Measurements from ENCODE around the gene LRRN4CL.
"Not testable (repeated sequence)": the region's sequence is repeated elsewhere in the genome, so short reads cannot be mapped to it uniquely, and the experiment has no call there.

LRRN4CL gene

DNA sequence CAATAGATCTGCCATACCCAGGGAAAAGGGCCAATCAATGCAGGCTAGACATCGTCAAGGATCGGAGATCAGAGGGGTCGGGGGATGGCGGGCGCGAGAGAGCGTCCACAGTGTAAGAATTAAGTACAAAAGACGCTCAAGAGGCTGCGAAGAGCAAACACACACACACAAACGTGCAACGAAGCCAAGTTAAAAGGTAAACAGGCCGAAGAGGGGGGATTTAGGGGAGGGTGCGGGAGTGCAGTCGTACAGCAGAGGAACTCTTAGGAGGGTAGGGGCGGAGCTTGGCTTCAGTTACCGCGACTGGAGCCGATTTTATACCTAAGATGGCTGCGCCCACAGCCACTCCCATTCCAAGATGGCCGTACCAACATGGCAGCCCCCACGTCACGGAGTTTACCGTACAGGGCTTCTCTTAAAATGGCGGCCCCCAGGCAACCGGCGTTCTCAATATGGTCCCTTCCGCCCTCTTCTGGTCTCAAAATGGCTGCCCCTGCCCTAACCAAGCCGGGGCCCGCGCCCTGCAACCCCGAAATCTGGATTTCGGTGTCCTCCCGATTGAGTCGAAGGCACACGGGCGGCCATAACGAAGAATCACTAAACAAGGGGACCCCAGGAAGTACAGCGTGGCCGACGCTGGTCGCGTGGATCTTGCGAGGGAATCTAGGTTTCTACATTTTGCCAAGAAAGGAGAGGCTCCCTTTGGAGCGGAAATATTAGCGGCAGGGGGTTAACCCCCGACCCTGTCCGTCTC, 20.1 kb upstream of the LRRN4CL start:
- DNase-seq = peak; percentile 89 to 97

DNA sequence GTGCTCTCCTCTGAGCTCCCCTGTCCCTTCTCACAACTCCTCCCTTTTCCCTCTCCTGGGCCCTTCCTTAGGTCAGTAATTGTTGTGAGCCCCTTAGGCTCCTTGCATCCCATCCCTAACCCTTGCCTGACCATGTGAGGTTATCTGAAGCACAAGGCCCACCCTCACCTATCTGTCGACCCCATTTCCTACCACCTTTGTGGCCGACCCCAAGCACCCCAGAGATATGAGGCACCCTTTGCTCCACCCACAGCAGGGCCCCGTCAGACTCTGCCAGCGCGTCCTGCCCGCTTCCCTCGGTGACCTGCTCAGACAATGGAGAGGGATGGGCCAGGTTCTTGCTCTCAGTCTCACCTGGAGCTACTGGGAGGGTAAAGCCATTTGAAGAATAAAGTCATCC, 19.5 kb upstream of the LRRN4CL start:
- DNase-seq = no peak

DNA sequence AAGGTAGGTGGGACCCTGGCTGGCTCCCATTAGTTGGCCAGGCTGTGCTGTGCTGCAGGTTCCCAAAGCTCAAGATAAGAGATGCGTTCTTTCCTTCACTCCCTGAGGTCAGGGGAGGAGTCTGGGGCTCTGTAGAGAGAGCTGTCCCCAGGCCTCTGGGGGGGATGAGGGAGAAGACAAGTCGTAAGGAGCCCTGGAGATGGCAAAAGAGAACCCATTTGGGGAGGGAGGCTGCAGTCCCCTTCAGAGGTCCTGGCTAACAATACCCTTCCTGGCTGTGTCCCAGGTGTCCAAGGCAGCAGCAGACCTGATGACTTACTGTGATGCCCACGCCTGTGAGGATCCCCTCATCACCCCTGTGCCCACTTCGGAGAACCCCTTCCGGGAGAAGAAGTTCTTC, 19.1 kb upstream of the LRRN4CL start:
- DNase-seq = no peak

DNA sequence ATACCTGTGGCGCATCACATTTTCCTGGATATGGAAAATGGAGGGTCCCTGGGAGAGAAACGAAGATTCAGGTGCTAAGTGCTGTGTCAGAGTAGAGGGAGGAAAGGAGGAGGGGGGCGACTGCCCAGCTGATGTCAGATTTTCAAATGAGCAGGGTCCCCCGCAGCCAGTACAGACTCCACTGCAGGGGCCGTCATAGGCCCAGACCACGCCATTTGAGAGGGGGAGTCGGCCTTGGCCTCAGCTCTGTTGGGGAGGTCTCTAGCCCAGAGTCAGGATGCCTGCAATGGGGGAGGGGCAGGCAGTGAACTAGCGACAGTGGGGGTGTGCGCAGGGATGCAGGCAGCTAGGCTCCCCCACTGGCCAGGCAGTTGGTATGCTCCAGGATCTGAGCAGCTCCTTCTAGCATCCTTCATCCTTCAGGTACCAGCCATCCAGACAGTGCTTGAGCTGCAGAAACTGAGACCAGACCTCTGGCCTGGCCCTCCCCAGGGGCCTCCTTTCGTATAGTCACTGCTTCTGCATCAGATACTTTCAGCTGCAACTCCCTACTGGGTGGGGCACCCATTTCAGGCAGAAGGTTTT, 18.0 kb upstream of the LRRN4CL start, which contains the start of the genes BSCL2 and GNG3:
Gene BSCL2 (minus strand): TSS at position 148 of the 585 bp plus-strand sequence. CDS start 229 bp downstream, outside the sequence.
Gene GNG3 (plus strand): TSS at position 400 of the 585 bp plus-strand sequence. CDS start 620 bp downstream, outside the sequence.
- DNase-seq = no peak

DNA sequence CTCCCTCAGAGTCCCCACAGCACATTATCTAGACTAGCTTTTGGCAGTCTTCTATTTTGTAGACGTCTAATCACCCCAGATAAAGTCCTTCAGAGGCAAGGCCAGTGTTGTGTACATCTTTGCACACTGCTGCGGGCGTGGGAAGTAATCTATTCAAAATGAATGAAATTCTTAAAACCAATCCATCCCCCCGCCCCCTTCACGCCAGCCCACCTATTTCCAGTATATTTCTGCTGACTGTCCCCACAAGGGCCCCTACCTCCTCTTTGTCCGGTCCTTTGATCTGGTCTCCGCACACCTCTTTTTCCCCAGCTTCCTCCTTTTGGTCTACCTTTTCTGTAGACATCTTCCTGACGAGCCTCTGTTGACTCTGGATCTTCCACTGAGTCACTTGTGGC, 17.5 kb upstream of the LRRN4CL start:
- no peak for DNase-seq

DNA sequence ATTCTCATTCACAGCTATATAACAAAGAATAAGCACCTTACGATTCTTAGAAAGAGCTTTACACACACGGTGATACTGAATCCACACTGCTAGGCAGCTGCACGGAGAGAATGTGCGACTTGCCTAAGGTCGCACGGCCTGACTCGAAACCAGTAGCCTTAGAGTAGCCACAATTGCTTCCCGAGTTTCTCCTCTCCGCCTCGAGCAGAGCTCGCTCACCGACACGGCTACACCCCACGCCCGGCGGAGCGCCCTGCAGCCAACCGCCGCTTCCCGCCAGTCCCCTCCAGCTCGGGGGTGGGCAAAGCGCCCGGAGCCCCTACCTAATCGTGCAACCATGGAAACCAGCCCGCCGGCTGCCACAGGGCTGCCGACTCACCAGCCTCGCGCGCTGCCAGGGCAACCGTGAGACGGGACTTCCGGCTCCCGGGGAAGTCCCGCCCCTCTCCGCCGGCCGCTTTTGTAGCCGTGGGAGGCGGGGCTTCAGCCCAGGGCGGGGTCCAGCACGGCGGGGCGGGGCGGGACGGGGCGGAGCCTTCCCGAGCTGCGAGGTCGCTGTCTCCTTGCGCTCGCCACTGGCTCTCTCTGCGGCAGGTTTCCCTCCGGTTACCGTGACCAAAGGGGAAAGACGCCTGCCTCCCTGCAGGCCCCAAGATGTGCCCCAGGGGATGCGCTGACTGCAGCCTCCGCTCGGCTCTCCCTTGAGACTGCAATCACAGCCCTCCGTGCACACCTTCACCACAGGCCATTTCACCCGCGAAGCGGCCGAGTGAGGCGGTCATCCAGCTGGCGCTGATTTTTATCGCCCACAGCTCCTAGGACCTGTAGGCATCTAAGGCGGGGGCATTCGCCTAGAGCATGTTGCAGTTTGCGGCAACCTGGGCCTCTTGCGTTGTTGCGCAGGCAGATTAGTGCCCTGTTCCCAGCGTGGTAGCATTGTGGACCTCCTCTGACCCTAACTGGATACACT, 16.8 kb upstream of the LRRN4CL start:
- DNase-seq = peak; percentile 79 to 87

DNA sequence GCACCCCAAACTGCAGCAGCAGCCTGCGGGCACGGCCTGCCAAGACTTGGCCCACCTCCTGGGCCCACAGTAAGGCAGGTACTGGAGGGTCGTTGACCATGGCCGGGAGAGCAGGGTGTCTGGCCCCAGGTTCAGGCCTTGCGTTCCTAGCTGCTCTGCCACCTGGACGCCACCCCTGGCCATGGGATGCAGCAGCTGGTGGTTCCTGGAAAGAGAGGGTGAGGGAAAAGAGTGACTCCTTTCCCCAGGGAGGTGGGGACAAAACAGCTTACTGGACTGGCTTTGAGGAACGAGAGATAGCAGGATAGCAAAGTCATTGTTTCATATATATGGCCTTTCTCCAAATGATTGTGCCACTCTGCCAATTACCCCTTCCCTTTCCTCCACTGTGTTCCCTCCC, 16.1 kb upstream of the LRRN4CL start:
- no peak for DNase-seq

DNA sequence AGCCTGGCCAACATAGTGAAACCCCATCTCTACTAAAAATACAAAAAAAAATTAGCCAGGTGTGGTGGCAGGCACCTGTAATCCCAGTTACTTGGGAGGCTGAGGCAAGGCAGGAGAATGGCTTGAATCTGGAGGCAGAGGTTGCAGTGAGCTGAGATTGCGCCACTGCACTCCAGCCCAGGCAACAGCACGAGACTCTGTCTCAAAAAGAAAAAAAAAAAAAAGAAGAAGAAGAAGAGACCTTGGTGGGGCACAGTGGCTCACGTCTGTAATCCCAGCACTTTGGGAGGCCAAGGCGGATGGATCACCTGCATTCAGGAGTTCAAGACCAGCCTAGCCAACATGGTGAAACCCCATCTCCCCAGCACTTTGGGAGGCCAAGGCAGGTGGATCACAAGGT, 14.6 kb upstream of the LRRN4CL start:
- not testable (repeated sequence) for DNase-seq

DNA sequence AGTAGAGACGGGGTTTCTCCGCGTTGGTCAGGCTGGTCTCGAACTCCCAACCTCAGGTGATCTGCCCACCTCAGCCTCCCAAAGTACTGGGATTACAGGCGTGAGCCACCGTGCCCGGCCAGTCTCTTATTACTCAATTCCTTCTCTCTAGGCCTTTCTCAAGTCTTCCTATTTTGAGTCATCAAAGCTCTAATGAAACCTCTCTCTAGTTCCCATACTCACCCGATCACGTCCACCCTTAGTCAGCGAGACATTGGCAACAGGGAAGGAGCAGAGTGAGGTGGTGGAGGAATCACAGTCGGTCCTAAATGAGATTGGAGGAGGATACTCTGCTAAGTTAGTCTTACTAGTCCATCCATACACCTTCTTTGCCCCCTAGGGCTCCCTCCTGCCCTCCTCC, 12.9 kb upstream of the LRRN4CL start:
- DNase-seq = no peak

DNA sequence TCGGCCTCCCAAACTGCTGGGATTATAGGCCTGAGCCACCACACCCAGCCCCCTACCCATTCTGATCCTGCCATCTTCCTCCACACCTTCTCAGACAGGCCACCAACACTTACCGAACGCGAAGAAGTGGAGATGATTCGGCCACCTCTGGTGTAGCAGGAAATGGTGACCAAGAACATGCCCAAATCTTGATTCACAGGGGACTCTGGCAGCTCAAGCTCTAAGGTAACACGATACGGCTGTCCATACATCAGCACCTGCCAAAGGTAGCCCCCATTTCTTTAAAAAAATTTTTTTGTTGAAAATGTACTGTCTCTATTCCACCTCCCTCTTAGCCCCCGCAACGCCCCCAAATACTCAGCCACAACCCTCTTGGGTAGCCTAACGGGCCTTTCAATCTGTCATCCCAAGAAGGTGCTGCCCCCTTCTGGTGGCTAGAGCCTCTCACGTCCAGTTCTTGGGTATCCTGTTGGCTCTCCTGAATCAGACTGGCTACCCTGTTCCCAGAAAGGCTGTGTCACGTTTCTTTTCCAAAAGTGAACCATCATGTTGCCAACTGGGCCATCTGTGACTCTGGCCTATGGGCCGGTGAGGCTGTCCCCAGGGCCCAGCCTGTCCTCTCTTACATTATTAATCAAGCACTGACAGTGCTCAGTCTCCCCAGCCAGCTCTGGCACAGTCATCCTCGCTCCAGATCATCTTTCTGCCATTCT, 5.3 kb upstream of the LRRN4CL start:
- peak in 1 of 2 experiments; percentile 51 for DNase-seq

DNA sequence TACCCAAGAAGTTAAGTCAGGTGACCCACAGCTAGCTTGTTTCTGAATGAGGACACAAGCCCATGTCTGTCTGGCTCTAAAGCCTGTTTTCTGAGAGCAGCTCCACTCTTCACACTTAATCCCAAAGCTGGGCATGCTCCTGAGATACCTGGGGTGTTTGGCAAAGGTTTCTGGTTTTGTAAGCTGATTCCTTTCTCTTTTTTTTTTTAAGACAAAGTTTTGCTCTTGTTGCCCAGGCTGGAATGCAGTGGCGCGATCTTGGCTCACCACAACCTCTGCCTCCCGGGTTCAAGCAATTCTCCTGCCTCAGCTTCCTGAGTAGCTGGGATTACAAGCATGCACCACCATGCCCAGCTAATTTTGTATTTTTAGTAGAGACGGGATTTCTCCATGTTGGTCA, 4.3 kb upstream of the LRRN4CL start:
- DNase-seq = not testable (repeated sequence)

DNA sequence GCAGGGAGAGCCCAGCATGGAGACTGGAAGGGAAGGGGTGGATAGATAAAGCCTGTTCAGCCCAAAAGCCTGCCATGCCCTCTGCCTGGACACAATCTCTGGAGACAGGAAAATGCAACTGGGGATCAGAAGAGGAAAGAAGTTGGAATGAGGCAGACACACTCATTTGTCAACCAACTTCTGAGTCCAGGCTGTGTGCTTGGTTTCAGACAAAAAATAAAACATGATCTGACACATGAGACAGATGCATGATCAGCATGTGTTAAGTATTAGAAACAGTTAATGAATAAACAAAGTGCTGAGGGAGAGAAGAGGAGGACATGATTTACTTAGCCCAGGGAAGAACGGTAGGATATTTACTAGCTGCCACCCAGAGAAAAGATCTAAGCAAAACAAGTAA, 839 bp downstream of the LRRN4CL start:
- no peak for DNase-seq

DNA sequence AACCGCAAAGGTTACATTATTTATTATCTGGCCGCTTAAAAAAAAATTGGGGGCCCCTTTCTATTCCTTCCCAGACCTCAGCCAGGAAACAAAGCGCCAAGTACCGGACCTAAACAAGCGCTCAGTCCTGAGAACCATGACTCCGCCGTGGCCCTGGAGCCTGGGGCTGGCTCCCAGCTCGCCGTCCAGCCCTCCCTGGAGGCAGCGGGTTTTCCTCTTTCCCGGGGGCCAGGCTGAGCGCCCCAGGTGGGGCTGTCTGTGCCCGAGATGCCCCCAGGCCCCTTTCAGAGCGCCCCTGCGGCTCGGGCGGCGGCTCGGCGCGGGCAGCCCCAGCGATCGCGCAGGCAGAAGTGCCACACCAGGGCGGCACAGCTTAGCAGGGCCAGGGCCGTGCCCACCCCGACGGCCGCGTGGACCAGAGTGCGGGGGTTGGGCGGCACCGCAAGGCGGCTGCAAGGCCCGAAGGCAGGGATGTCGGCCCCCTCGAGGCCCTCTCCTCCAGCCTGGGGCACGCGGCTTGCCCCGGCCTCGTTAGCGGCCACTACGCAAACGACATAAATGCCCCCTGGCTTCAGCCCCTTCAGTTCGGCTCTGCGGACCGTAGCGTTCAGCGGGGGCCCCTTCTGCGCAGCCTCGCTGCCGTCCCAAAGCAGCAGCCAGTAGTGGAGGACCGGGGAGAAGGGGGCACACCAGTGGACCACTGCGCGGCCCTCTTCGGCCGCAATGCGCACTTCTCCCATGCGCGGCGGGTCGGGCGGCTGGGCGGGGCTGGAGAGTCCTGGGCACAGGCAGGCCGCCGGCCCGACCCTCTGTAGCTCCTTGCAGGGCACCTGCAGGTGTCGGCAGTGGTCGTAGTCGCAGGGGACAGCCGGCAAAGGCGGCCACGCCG, 1.6 kb downstream of the LRRN4CL start:
- no peak for DNase-seq

DNA sequence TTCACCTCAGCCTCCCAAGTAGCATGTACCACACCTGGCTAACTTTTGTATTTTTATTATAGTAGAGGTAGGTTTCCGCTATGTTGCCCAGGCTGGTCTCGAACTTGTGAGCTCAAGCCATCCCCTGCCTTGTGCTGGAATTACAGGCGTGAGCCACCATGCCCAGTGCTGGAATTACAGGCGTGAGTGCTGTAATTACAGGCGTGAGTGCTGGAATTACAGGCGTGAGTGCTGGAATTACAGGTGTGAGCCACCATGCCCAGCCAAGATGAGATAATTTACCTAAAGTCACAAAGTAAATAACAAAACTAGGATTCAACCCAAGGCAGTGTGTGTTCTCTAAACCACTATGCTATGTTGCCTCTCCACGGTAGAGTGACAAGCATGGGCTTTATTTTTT, 6.8 kb downstream of the LRRN4CL start:
- DNase-seq = no peak

DNA sequence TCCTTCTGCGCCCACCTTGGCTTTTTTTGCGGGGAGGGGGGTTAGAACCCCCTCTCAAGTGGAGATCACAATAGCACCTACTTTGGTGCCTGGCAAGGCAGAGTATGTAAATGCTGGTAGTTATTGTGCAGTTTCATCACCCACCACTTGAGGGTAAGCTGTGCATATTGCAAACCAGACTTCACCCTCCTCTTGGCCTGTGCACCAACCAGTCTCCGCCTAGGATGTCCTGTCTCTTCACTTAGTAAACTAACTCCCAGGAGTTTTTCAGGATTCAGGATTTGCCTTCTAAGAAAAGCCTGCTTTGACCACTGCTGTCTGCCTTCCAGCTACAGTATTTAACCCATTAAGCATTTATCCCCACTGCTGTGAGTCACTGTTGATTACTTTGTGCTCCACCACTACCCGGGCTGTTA, 8.5 kb downstream of the LRRN4CL start:
- peak; percentile 53 to 71 for DNase-seq

DNA sequence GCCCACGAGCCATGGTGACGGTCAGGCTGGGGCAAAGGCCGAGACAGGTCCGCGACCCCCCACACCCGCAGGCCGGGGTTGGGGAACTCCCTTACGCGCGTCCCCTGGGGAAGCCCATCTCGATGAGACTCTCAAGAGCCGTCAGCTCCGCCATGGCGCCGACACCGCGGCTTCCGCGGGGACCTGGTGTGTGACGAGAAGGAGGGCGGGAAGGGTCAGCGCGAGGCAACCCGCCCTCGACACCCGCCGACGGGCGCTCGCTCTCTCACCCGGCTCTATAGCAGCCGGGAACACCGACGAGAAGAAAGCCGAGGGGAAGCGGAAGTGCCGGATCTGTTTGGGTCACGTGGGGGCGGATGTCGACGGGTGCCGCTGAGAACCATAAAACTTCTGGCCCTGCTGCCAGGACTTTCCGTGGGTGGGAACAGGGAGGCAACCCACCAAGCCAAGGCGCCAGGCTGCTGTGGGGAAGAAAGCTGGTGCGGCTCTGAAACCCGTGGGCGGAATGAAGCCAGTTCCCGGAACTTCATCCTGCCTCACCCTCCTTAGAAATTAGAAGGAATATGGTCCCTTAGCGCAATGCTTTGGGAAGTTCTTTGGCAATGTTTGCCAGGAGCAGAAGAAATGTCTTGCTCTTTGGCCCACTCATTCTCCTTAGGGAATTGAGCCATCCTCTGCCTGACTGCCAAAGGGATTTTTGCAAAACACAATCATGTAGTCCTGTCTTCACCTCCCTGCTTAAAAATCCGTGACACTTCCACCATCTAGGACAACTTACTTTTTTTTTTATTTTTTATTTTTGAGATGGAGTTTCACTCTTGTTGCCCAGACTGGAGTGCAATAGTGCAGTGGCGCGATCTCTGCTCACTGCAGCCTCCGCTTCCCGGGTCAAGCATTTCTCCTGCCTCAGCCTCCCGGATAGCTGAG, 10.3 kb downstream of the LRRN4CL start, which contains the start of gene UBXN1:
Gene UBXN1 (minus strand): TSS at position 304 of the 927 bp plus-strand sequence. CDS start 150 bp downstream, at position 154.
- peak; percentile 71 to 84 for DNase-seq

DNA sequence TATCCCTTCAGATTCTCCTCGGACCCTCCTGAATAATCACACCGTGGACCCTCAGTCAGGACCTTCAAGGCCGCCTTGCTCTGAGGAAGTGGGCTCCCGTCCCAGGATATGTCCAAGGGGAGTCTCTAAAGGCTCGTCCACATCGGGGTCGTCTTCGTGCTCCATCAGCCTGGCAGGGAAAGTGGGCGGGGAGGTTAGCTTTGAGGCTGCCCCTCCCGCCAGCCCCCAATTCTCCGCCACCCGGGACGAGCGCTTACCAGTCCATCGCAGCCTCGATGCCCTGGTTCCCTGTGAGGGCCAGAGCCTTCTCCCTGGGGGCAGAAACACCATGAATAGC, 10.9 kb downstream of the LRRN4CL start:
- DNase-seq = no peak

DNA sequence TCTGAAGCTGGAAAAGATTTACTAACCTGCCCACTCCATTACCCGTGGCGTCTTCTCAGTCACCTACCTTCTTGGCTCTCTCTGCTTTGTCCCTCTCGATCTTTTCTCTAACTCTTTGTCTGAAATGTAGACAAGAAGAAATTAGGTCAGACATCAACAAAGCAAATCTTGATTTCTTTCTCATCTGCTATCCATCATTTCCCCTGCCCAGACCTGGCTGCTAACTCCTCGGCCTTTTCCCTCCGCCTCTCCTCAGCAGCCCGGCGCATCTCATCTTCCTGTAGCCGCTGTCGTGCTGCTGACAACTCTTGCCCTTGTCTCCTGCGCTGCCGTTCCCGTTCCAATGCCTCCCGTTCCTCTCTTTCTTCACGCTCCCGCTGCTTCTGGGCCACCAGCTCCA, 11.6 kb downstream of the LRRN4CL start:
- no peak for DNase-seq

DNA sequence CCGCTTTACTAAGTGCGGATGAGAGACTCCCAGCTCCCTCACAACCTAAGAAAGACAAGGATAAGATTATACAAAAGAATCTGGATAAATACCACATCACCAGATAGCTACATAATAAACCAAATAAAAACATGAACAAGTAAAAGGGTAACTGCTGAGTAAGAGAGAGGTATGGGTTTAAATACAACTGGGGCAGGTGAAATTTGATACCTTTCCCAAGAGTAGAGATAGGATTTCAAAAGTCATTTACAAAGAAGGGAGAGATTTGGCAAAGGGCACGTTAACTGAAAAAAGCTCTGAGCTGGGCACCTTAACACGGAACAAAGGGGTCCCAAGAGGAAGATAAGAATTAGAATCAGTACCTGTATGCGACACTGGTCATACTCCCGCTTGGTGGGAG, 12.2 kb downstream of the LRRN4CL start:
- DNase-seq = no peak

DNA sequence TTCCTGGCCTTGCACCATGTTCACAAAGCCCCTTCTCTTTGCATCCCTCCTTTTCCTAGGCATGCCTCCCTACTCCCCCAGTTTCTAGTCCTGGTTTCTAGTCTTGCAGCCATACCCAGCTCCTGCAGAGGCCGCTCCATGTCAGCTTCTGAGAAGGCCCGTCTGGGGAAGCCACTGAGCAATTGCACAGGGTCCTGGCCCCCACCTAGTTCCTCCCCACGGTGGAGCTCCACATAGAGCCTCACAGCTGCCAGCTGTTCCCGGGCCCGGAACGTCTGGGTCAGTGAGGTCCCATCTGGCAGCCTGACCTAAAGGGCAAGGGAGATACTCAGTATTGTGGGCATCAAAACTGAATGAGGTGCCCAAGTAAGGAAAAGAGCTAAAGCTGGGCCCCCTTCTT, 12.6 kb downstream of the LRRN4CL start:
- no peak for DNase-seq

All from SW 1271 (cell line).